Duodenal mucosa (tissue), 2 donors: Measurements from ENCODE around the gene ITGB3.
"Not testable (repeated sequence)": the region's sequence is repeated elsewhere in the genome, so short reads cannot be mapped to it uniquely, and the experiment has no call there.

Source experiments
- H3K27ac ChIP-seq: one replicate; pipeline ENCODE4 v1.7.0; 2013; ENCODE audit warnings: low read depth, low read length
- H3K27me3 ChIP-seq, 2 donors: one replicate each; pipeline ENCODE4 v1.7.0; 2013; ENCODE audit warnings: low read length in 2 of 2, control low read depth in 1 of 2; ENCODE audit not compliant: insufficient read depth in 2 of 2, control insufficient read depth in 1 of 2
- H3K36me3 ChIP-seq, 2 donors: one replicate each; pipeline ENCODE4 v1.7.0; 2013; ENCODE audit warnings: low read length in 2 of 2, control low read depth in 1 of 2; ENCODE audit not compliant: insufficient read depth in 2 of 2, control insufficient read depth in 1 of 2
- H3K4me1 ChIP-seq, 2 donors: one replicate each; pipeline ENCODE4 v1.7.0; 2013; ENCODE audit warnings: low read length in 2 of 2, control low read depth in 1 of 2; ENCODE audit not compliant: insufficient read depth in 2 of 2, control insufficient read depth in 1 of 2
- H3K4me3 ChIP-seq, 2 donors: one replicate each; pipeline ENCODE4 v1.7.0; 2013; ENCODE audit warnings: low read length in 2 of 2, low read depth in 1 of 2
- H3K9ac ChIP-seq, 2 donors: one replicate each; pipeline ENCODE4 v1.7.0; 2013; ENCODE audit warnings: low read length in 2 of 2, low read depth in 1 of 2
- H3K9me3 ChIP-seq, 2 donors: one replicate each; pipeline ENCODE4 v1.7.0; 2013; ENCODE audit warnings: low read length in 2 of 2, control low read depth in 1 of 2; ENCODE audit not compliant: control insufficient read depth in 1 of 2

The ITGB3 gene

DNA sequence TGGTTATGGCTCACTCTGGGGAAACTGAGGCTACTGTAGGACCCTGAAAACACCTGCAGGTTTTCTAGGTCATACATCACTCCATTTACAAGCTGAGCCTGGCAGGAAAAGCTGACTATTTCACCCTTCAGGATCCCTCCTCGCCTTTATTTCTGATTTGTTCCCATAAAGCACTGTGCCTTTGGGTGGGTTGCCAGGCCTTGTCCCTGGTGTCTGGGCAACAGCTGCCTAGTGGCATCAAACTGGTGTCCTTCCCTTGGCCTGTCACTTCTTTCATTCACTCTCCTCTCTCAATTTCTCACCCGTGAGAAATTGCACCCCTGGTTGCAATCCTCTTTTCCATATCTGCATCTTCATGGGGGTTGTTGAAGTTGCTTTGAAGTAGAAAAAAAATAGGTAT lies 42.8 kb upstream of the ITGB3 start:
- no peaks in the 10 kb centered on the region for H3K27me3 ChIP-seq
- no peak overlapping the region for H3K9ac ChIP-seq
- H3K4me1 ChIP-seq: peaks cover 9 to 11% of the 10 kb centered on the region in 2 donors
- no peak overlapping the region for H3K4me3 ChIP-seq
- no peak overlapping the region for H3K27ac ChIP-seq
- H3K36me3 ChIP-seq: no peaks in the 10 kb centered on the region
- H3K9me3 ChIP-seq: no peaks in the 10 kb centered on the region

DNA sequence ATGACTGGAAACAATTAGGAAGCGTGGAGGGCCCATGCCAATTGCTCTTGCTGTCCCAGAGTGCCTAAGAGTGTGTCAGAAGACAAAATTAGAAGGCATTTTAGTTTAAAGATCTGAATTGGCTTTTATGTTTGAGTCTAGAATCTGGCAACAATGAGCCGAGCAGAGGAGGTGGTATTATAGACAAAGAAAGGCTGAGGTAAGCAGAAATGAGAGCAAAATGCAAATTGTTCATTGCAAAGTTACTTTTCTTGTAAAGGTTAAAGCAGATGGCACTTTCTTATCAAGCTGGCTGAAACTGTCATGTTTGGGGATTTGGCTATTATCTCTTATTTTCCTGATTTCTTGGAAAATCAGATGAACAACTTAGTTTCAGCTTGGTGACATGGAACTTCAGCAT lies 41.2 kb upstream of the ITGB3 start:
- no peak overlapping the region for H3K27ac ChIP-seq
- H3K4me1 ChIP-seq: peaks cover 0 to 2% of the 10 kb centered on the region in 2 donors
- H3K36me3 ChIP-seq: no peaks in the 10 kb centered on the region
- no peaks in the 10 kb centered on the region for H3K27me3 ChIP-seq
- no peak overlapping the region for H3K4me3 ChIP-seq
- H3K9me3 ChIP-seq: no peaks in the 10 kb centered on the region
- no peak overlapping the region for H3K9ac ChIP-seq

DNA sequence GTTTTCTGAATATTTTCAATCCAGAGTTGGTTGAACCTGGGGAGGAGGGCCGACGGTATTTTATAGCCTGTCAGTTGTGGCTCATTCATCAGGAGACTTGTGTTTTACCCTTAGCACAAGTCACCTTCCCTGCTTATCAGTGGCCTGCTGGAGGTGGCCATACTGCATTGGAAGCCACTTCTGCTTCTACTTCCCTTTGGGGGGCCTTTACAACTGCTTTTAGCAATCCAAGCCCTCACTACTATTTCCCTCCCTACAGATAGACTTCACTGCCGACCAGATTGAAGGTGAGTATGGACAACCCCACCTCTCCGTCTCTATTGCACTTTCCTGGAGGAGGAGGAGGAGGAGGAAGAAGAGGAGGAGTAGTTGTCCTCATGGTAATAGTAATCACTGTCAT lies 40.1 kb upstream of the ITGB3 start:
- Histone ChIP-seq H3K27me3 (no peaks in the 10 kb centered on the region), H3K4me3 (no peak overlapping the region), H3K9ac (no peak overlapping the region), H3K4me1 (no peaks in the 10 kb centered on the region), H3K27ac (no peak overlapping the region), H3K36me3 (no peaks in the 10 kb centered on the region), H3K9me3 (no peaks in the 10 kb centered on the region)

DNA sequence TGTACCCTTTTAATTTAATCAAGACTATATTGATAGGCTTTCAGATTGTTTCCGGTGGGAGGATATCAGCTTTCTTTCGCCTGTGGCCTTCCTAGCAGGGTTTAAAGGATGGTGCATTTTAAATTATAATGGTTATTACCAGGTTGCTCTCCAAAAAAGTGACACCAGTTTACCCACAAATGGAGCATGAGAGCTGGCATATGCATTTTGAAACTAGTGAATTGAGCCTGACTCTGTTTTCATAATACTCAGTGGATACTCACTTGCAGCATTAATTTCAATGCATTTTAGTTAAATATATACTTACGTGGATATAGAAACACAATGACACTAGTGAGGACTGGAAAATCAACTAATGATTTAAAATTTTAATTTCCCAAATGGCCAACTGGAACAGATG lies 38.7 kb upstream of the ITGB3 start:
- H3K27me3 ChIP-seq: no peaks in the 10 kb centered on the region
- H3K9ac ChIP-seq: no peak overlapping the region
- no peaks in the 10 kb centered on the region for H3K36me3 ChIP-seq
- no peak overlapping the region for H3K27ac ChIP-seq
- peaks cover 8% of the 10 kb centered on the region in 2 donors for H3K4me1 ChIP-seq
- H3K4me3 ChIP-seq: no peak overlapping the region
- no peaks in the 10 kb centered on the region for H3K9me3 ChIP-seq

DNA sequence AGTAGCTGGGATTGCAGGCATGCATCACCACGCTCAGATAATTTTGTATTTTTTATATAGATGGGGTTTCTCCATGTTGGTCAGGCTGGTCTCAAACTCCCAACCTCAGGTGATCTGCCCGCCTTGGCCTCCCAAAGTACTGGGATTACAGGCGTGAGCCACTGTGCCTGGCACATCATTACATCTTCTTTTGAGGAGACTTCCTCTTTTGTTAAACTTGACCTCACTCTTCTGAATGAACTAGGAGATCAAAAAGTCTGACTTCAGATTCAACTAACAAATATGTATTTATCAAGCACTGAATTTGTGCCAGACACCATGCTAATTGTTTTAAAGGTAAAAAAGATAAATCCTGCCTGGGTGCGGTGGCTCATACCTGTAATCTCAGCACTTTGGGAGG lies 36.8 kb upstream of the ITGB3 start:
- peaks cover 15 to 21% of the 10 kb centered on the region in 2 donors for H3K4me1 ChIP-seq
- not testable (repeated sequence) for H3K36me3 ChIP-seq, H3K9me3 ChIP-seq, H3K27ac ChIP-seq, H3K9ac ChIP-seq, H3K27me3 ChIP-seq, H3K4me3 ChIP-seq

DNA sequence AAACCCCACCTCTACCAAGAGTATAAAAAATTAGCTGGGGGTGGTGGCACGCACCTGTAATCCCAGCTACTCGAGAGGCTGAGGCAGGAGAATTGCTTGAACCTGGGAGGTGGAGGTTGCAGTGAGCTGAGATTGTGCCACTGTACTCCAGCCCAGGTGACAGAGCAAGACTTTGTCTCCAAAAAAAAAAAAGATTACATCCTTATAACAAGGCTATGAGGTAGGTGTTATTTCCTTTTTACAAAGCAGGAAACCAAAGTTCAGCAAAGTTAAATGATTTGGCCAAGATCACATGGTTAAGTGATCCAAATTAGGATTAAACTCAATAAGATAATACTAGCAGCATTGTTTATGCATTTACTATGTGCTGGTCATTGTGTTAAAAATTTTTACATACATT lies 36.3 kb upstream of the ITGB3 start:
- not testable (repeated sequence) for H3K27me3 ChIP-seq, H3K9me3 ChIP-seq, H3K36me3 ChIP-seq, H3K9ac ChIP-seq, H3K4me3 ChIP-seq, H3K27ac ChIP-seq
- H3K4me1 ChIP-seq: peaks cover 19 to 26% of the 10 kb centered on the region in 2 donors

DNA sequence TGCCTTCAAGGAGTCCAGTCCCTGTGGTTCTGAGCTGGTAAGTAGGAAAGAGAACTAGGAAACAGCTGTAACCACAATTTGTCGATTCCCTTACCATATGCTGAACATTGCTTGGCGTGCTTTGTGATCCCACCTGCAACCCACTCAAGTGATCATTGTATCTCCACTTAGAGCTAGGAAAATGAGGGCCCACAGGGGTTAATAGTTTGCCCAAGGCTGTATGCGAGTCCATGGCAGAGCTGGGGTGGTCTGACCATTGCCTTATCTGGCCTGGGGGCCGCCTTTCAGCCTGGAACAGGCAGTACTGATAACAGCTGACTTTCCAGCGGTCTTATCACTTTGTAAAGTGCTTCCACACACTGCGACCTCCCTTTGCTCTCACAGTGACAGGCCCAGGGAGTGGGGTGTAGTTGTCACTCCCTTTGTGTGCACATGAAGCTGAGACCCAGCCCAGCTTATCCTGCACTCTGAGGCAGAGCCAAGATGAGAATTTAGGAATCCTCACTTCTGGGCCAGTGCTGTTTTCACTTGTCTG lies 34.7 kb upstream of the ITGB3 start:
- H3K36me3 ChIP-seq: no peaks in the 10 kb centered on the region
- no peak overlapping the region for H3K27ac ChIP-seq
- no peak overlapping the region for H3K9ac ChIP-seq
- no peaks in the 10 kb centered on the region for H3K27me3 ChIP-seq
- peaks cover 30 to 40% of the 10 kb centered on the region in 2 donors for H3K4me1 ChIP-seq
- no peak overlapping the region for H3K4me3 ChIP-seq
- H3K9me3 ChIP-seq: no peaks in the 10 kb centered on the region

DNA sequence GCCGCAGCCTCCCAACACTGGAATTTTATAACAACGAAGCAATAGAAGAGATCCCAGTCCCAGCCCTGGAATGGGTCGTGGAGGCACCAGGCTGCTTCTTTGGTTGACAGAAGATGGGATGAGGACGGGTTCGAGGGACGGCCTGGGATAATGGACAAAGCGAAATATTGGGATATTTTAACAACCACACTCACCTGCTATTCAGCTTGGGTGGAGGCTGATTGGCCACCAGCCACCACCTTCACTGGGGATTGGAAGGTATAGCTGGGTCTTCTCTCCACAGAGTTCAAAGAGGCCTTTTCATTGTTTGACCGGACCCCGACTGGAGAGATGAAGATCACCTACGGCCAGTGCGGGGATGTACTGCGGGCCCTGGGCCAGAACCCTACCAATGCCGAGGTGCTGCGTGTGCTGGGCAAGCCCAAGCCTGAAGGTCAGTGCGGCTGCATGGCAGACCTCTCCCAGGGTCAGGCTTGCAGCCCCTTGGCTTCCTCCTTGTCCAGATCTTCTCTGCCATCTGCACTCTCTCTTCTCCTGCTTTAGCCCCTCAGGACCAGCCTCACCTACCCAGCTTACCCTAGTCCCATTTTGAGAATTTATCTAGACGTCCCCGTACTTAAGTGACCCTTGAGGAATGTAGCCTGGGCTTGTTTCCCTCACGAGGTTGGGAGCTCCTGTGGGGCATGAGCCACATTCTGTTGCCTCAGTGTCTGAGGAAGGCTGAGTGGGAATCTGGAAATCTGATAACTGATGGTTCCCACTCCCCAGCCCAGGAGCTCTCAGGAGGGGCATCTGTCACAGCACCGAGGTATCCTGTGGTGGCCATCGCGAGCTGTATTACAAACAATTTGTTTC lies 33.8 kb upstream of the ITGB3 start:
- no peaks in the 10 kb centered on the region for H3K9me3 ChIP-seq
- no peak overlapping the region for H3K9ac ChIP-seq
- no peak overlapping the region for H3K4me3 ChIP-seq
- no peaks in the 10 kb centered on the region for H3K27me3 ChIP-seq
- peaks cover 34 to 45% of the 10 kb centered on the region in 2 donors for H3K4me1 ChIP-seq
- H3K27ac ChIP-seq: no peak overlapping the region
- no peaks in the 10 kb centered on the region for H3K36me3 ChIP-seq

DNA sequence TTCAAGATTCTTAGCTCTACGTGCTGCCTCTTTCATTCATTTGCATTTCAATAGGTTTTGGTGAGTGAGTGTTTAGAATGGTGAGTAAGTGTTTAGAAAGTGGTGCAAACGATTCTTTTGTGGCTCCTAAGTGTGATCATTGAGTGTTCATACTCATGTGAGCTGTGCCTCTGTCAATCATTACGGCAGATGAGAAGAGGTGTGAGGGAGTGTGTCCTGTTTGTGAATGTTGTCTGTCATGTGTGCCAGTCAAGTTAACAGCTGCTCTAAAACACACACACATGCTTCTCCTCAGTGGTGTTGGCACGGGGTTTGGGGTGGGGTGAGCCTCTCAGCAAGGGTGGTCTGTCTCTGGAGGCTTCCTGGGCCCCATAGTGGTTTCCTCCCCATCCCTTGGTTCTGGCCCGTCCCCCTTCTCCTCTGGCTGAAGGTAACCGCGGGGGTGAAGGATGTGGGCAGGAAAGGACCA lies 33.1 kb upstream of the ITGB3 start:
- Histone ChIP-seq H3K9me3 (no peaks in the 10 kb centered on the region), H3K4me1 (peaks cover 40 to 53% of the 10 kb centered on the region in 2 donors), H3K36me3 (no peaks in the 10 kb centered on the region), H3K27me3 (no peaks in the 10 kb centered on the region), H3K27ac (no peak overlapping the region), H3K9ac (no peak overlapping the region), H3K4me3 (no peak overlapping the region)

DNA sequence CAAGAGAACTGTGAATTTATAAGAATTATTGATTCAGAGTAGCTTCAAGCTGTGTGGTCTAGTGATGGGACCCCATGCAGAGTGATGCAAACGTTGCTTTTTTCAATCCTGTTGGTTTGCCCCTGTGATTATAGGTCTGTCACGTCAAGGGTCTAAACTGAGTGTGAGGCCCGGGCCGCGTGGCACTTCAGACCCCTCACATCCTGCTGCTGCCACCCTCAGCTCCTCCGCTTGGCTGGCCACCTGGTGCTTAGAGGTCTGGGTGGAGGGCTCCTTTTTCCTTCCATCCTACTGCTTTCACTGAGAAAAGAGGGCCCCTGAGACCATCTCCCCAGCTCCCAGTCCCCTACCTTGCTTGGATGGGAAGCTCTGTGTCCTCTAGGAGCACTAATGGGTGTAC lies 32.5 kb upstream of the ITGB3 start:
- Histone ChIP-seq H3K4me3 (no peak overlapping the region), H3K36me3 (no peaks in the 10 kb centered on the region), H3K27ac (no peak overlapping the region), H3K9me3 (no peaks in the 10 kb centered on the region), H3K4me1 (peaks cover 40 to 58% of the 10 kb centered on the region in 2 donors), H3K27me3 (no peaks in the 10 kb centered on the region), H3K9ac (no peak overlapping the region)
